ENCODE measurements around the gene POLE3. TPM values are rescaled to one million over a fixed set of nuclear protein-coding genes. Genes with fewer than 3 reads are reported as not detected.
"Not testable (repeated sequence)": the region's sequence is repeated elsewhere in the genome, so short reads cannot be mapped to it uniquely, and the experiment has no call there.

Gene POLE3
- total and polyA plus RNA-seq, 4 donors, result 21.7 to 42.9 (median 28.4) TPM

- Histone ChIP-seq H3K4me1 (ENCODE audit: control insufficient read depth in 5 of 5, insufficient read depth in 5 of 5, low read length in 5 of 5) (no peaks in the 10 kb centered on the region), H3K36me3 (ENCODE audit: control insufficient read depth in 4 of 4, insufficient read depth in 4 of 4, low read length in 4 of 4) (peaks cover 8 to 39% (median 37%) of the 10 kb centered on the region in 4 donors), H3K9me3 (ENCODE audit: control insufficient read depth in 4 of 4, insufficient read depth in 3 of 4, low read length in 3 of 4) (no peaks in the 10 kb centered on the region), H3K9ac (ENCODE audit: insufficient read depth in 1 of 2, low read length in 2 of 2) (no peak overlapping the region), H3K4me3 (no peak overlapping the region), H3K27ac (ENCODE audit: low read depth in 1 of 2, low read length in 1 of 2) (no peak overlapping the region), H3K27me3 (ENCODE audit: control insufficient read depth in 3 of 3, insufficient read depth in 3 of 3, low read length in 2 of 3) (no peaks in the 10 kb centered on the region)
- 80 to 85% methylated on average over 9 of the region's 9 CpGs for WGBS, 2 donors
- no peak for TF ChIP-seq CTCF (IDR thresholded peaks at IDR 0.05; ENCODE audit: control extremely low read depth, extremely low read depth)
- ATAC-seq (ENCODE audit: insufficient read depth, low FRiP score) (no peak), DNase-seq (no peak)
These were observed 22.8 kb downstream of the POLE3 start for GRCh38 chr9:113387560-113388230.

GRCh38 chr9:113386571-113387393, 23.7 kb downstream of the POLE3 start:
- H3K36me3 ChIP-seq (ENCODE audit: control insufficient read depth in 4 of 4, insufficient read depth in 4 of 4, low read length in 4 of 4), result peaks cover 8 to 36% (median 30%) of the 10 kb centered on the region in 4 donors
- no peaks in the 10 kb centered on the region for H3K9me3 ChIP-seq (ENCODE audit: control insufficient read depth in 4 of 4, insufficient read depth in 3 of 4, low read length in 3 of 4)
- no peaks in the 10 kb centered on the region for H3K27me3 ChIP-seq (ENCODE audit: control insufficient read depth in 3 of 3, insufficient read depth in 3 of 3, low read length in 2 of 3)
- ATAC-seq (ENCODE audit: insufficient read depth, low FRiP score) (peak; percentile 53), DNase-seq (no peak)
- TF ChIP-seq CTCF (IDR thresholded peaks at IDR 0.05; ENCODE audit: control extremely low read depth, extremely low read depth), result no peak
- H3K27ac ChIP-seq (ENCODE audit: low read depth in 1 of 2, low read length in 1 of 2), result peak overlapping the region in 1 of 2 donors; percentile 1
- 82 to 83% methylated on average over 4 of the region's 4 CpGs for WGBS, 2 donors
- no peaks in the 10 kb centered on the region for H3K4me1 ChIP-seq (ENCODE audit: control insufficient read depth in 5 of 5, insufficient read depth in 5 of 5, low read length in 5 of 5)
- H3K4me3 ChIP-seq, result no peak overlapping the region
- no peak overlapping the region for H3K9ac ChIP-seq (ENCODE audit: insufficient read depth in 1 of 2, low read length in 2 of 2)

- no peak overlapping the region for H3K9ac ChIP-seq (ENCODE audit: insufficient read depth in 1 of 2, low read length in 2 of 2)
- H3K27me3 ChIP-seq (ENCODE audit: control insufficient read depth in 3 of 3, insufficient read depth in 3 of 3, low read length in 2 of 3), result no peaks in the 10 kb centered on the region
- peaks cover 0 to under 1% (median 0%) of the 10 kb centered on the region in 4 donors for H3K36me3 ChIP-seq (ENCODE audit: control insufficient read depth in 4 of 4, insufficient read depth in 4 of 4, low read length in 4 of 4)
- no peak for TF ChIP-seq CTCF (IDR thresholded peaks at IDR 0.05; ENCODE audit: control extremely low read depth, extremely low read depth)
- ATAC-seq (ENCODE audit: insufficient read depth, low FRiP score) (no peak), DNase-seq (peak; percentile 52 to 83 (median 55))
- H3K4me1 ChIP-seq (ENCODE audit: control insufficient read depth in 5 of 5, insufficient read depth in 5 of 5, low read length in 5 of 5), result peaks cover 0 to 3% (median 0%) of the 10 kb centered on the region in 5 donors
- no peak overlapping the region for H3K4me3 ChIP-seq
- WGBS, 2 donors, result 71 to 83% methylated on average over 8 of the region's 8 CpGs
- no peaks in the 10 kb centered on the region for H3K9me3 ChIP-seq (ENCODE audit: control insufficient read depth in 4 of 4, insufficient read depth in 3 of 4, low read length in 3 of 4)
- no peak overlapping the region for H3K27ac ChIP-seq (ENCODE audit: low read depth in 1 of 2, low read length in 1 of 2)
These were observed 28.5 kb downstream of the POLE3 start for GRCh38 chr9:113381909-113382411.

GRCh38 chr9:113381441-113381840, 29.0 kb downstream of the POLE3 start:
- H3K9me3 ChIP-seq (ENCODE audit: control insufficient read depth in 4 of 4, insufficient read depth in 3 of 4, low read length in 3 of 4); ATAC-seq (ENCODE audit: insufficient read depth, low FRiP score); H3K4me3 ChIP-seq; H3K36me3 ChIP-seq (ENCODE audit: control insufficient read depth in 4 of 4, insufficient read depth in 4 of 4, low read length in 4 of 4); H3K4me1 ChIP-seq (ENCODE audit: control insufficient read depth in 5 of 5, insufficient read depth in 5 of 5, low read length in 5 of 5); H3K27me3 ChIP-seq (ENCODE audit: control insufficient read depth in 3 of 3, insufficient read depth in 3 of 3, low read length in 2 of 3); H3K27ac ChIP-seq (ENCODE audit: low read depth in 1 of 2, low read length in 1 of 2); DNase-seq; H3K9ac ChIP-seq (ENCODE audit: insufficient read depth in 1 of 2, low read length in 2 of 2): not testable (repeated sequence)
- 81 to 88% methylated on average over 6 to 7 of the region's 7 CpGs for WGBS, 2 donors

All from lung (tissue), 12 donors.